ENCODE results near the gene C2CD3. TPM values are rescaled to one million over a fixed set of nuclear protein-coding genes. Genes with fewer than 3 reads are reported as not detected.
"Not testable (repeated sequence)": the region's sequence is repeated elsewhere in the genome, so short reads cannot be mapped to it uniquely, and the experiment has no call there.

The C2CD3 gene
- total and polyA plus RNA-seq, 2 donors, result 12.2 to 13.6 TPM

DNA sequence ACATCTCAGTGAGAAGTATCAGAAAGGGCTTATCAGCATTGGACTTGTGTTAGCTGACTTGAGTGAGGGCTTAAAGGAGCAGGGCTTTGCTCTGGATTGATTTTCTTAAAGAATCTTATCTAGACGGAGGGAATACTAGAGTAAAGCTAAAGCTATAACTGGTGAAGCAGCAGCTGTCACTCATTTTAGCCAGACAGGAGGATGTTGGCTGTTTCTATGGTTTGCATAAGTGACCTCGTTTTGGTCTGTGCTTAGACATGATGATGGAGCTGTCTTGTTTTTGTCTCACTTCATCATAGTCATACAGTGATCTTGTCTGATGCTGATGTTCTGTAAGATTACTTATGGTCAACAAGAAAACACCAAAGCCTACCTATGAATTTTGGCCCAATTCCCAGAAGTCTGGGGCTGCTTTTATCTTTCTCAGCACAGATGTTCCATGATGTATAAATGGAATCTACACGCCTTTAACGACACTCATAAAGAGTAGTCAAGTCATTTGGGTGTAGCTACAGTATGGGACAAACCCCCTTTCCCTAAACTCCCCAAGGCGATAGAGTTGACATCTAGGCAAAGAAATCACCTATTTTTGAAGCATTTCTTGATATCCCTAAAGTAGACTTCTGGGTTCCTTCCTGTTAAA is 84.4 kb downstream of the C2CD3 start:
- no peak for DNase-seq (ENCODE audit: low read depth in 6 of 9, low spot score in 9 of 9)
- peaks cover 20 to 45% of the 10 kb centered on the region in 2 donors for H3K36me3 ChIP-seq (ENCODE audit: control insufficient read depth in 2 of 2, insufficient read depth in 2 of 2, low read length in 1 of 2)
- no peak overlapping the region for H3K27ac ChIP-seq (ENCODE audit: low read depth in 1 of 2, low read length in 1 of 2)
- no peaks in the 10 kb centered on the region for H3K27me3 ChIP-seq (ENCODE audit: control insufficient read depth in 2 of 2, insufficient read depth in 1 of 2, low read length in 1 of 2)
- H3K4me1 ChIP-seq (ENCODE audit: control insufficient read depth in 2 of 2, insufficient read depth in 2 of 2, low read length in 2 of 2), result peaks cover 0 to 4% of the 10 kb centered on the region in 2 donors
- WGBS, result 93% methylated on average over 5 of the region's 5 CpGs
- no peak overlapping the region for H3K4me3 ChIP-seq (ENCODE audit: low read length in 2 of 2)
- H3K9me3 ChIP-seq (ENCODE audit: control insufficient read depth in 2 of 2, insufficient read depth in 1 of 2, low read length in 1 of 2), result no peaks in the 10 kb centered on the region

DNA sequence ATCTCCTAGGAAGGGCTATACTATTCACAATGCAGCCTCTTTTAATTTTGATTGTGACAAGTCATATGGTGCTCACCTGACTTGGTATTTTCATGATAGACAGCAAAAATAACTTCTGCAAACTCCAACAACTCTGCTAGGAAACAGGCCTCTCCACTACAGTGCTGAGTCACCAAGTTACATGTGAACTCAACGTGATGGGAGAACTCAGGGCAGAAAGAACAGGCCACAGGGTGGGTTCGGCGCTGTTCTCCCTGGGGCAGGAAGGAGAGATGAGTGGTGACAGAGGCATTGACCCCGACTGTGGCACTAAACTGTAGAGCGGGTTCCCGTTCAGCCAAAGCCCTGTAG is 85.3 kb downstream of the C2CD3 start:
- Histone ChIP-seq H3K36me3 (ENCODE audit: control insufficient read depth in 2 of 2, insufficient read depth in 2 of 2, low read length in 1 of 2) (peaks cover 16 to 42% of the 10 kb centered on the region in 2 donors), H3K27ac (ENCODE audit: low read depth in 1 of 2, low read length in 1 of 2) (no peak overlapping the region), H3K4me1 (ENCODE audit: control insufficient read depth in 2 of 2, insufficient read depth in 2 of 2, low read length in 2 of 2) (peaks cover 0 to 4% of the 10 kb centered on the region in 2 donors), H3K9me3 (ENCODE audit: control insufficient read depth in 2 of 2, insufficient read depth in 1 of 2, low read length in 1 of 2) (no peaks in the 10 kb centered on the region), H3K4me3 (ENCODE audit: low read length in 2 of 2) (no peak overlapping the region), H3K27me3 (ENCODE audit: control insufficient read depth in 2 of 2, insufficient read depth in 1 of 2, low read length in 1 of 2) (no peaks in the 10 kb centered on the region)
- DNase-seq (ENCODE audit: low read depth in 6 of 9, low spot score in 9 of 9), result no peak
- WGBS, result 52% methylated on average over 6 of the region's 6 CpGs

DNA sequence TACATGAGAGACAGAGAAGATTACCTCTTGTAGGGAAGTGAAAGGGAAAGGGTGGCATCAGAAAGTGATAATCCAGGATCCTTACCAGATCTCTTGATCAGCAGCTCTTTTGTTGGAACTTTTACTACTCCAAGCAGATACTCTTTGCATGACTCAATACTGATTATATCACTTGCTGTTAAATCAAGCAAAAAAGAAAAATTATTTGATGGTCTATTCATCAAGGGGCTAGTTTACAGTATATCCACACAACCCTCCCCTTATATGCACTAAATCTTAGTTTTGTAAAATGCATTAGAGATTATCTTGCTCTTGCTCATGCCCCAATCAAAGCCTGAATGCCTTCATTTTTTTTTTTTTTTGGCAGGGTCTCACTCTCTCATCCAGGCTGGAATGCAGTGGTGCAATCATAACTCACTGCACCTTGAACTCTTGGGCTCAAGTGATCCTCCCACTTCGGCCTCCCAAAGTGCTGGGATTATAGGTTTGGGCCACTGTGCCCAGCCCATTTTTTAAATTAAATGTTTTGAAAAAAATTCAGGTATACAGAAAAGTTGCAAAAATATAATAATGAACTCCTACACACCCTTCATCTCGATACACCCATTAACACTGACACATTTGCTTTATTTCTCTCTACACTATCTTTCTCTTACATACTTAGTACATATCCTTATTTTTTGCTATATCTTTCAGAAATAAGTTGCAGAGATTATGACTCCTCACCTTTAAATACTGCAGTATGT is 85.8 kb downstream of the C2CD3 start:
- Histone ChIP-seq H3K27ac (ENCODE audit: low read depth in 1 of 2, low read length in 1 of 2) (no peak overlapping the region), H3K9me3 (ENCODE audit: control insufficient read depth in 2 of 2, insufficient read depth in 1 of 2, low read length in 1 of 2) (no peaks in the 10 kb centered on the region), H3K27me3 (ENCODE audit: control insufficient read depth in 2 of 2, insufficient read depth in 1 of 2, low read length in 1 of 2) (no peaks in the 10 kb centered on the region), H3K4me1 (ENCODE audit: control insufficient read depth in 2 of 2, insufficient read depth in 2 of 2, low read length in 2 of 2) (peaks cover 0 to 2% of the 10 kb centered on the region in 2 donors), H3K36me3 (ENCODE audit: control insufficient read depth in 2 of 2, insufficient read depth in 2 of 2, low read length in 1 of 2) (peaks cover 14 to 37% of the 10 kb centered on the region in 2 donors), H3K4me3 (ENCODE audit: low read length in 2 of 2) (no peak overlapping the region)
- over 99% methylated on average over 2 of the region's 2 CpGs for WGBS
- no peak for DNase-seq (ENCODE audit: low read depth in 6 of 9, low spot score in 9 of 9)

DNA sequence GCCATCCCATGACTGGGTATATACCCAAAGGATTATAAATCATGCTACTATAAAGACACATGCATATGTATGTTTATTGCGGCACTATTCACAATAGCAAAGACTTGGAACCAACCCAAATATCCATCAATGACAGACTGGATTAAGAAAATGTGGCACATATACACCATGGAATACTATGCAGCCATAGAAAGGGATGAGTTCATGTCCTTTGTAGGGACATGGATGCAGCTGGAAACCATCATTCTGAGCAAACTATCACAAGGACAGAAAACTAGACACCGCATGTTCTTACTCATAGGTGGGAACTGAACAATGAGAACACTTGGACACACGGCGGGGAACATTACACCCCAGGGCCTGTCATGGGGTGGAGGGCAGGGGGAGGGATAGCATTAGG is 86.9 kb downstream of the C2CD3 start:
- H3K27me3 ChIP-seq (ENCODE audit: control insufficient read depth in 2 of 2, insufficient read depth in 1 of 2, low read length in 1 of 2); H3K4me3 ChIP-seq (ENCODE audit: low read length in 2 of 2); H3K27ac ChIP-seq (ENCODE audit: low read depth in 1 of 2, low read length in 1 of 2); H3K9me3 ChIP-seq (ENCODE audit: control insufficient read depth in 2 of 2, insufficient read depth in 1 of 2, low read length in 1 of 2); H3K4me1 ChIP-seq (ENCODE audit: control insufficient read depth in 2 of 2, insufficient read depth in 2 of 2, low read length in 2 of 2); DNase-seq (ENCODE audit: low read depth in 6 of 9, low spot score in 9 of 9): not testable (repeated sequence)
- WGBS, result 99% methylated on average over 4 of the region's 4 CpGs
- H3K36me3 ChIP-seq (ENCODE audit: control insufficient read depth in 2 of 2, insufficient read depth in 2 of 2, low read length in 1 of 2), result peaks cover 14 to 33% of the 10 kb centered on the region in 2 donors

DNA sequence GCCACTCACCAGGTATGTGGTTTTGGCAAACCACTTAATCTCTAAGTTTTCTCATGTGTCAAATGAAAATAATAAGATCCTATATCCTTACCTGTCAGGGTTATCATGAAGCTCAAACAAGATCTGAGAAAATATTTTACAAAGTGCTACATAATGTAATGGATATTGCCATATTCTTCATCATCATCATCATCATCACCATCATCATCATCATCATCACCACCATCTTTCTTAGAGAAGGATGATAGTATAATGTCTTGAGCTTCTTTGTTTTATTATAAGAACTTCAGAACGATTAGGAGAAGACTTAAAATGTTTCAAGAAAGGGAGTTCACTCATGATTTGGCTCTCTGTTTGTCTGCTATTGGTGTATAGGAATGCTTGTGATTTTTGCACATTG is 89.4 kb downstream of the C2CD3 start:
- Histone ChIP-seq H3K27ac (ENCODE audit: low read depth in 1 of 2, low read length in 1 of 2) (no peak overlapping the region), H3K4me1 (ENCODE audit: control insufficient read depth in 2 of 2, insufficient read depth in 2 of 2, low read length in 2 of 2) (no peaks in the 10 kb centered on the region), H3K36me3 (ENCODE audit: control insufficient read depth in 2 of 2, insufficient read depth in 2 of 2, low read length in 1 of 2) (peaks cover 24 to 44% of the 10 kb centered on the region in 2 donors), H3K4me3 (ENCODE audit: low read length in 2 of 2) (no peak overlapping the region), H3K27me3 (ENCODE audit: control insufficient read depth in 2 of 2, insufficient read depth in 1 of 2, low read length in 1 of 2) (no peaks in the 10 kb centered on the region), H3K9me3 (ENCODE audit: control insufficient read depth in 2 of 2, insufficient read depth in 1 of 2, low read length in 1 of 2) (no peaks in the 10 kb centered on the region)
- 95% methylated on average over 1 of the region's 1 CpG for WGBS
- DNase-seq (ENCODE audit: low read depth in 6 of 9, low spot score in 9 of 9), result no peak

DNA sequence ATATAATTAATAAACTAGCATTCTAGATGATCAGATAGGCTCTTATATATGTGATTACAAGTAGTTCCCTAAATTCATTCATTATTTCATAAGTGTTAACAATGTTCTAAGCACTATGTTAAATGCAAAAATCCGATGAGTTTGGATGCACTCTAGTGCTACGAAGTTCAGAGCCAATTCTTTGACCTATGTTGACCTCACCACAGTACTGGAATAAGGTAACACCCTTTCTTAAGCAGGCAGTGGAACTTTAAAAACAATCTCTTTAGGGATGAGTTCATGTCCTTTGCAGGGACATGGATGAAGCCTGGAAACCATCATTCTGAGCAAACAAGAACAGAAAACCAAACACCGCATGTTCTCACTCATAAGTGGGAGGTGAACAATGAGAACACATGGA is 93.6 kb downstream of the C2CD3 start:
- Histone ChIP-seq H3K27me3 (ENCODE audit: control insufficient read depth in 2 of 2, insufficient read depth in 1 of 2, low read length in 1 of 2) (no peaks in the 10 kb centered on the region), H3K27ac (ENCODE audit: low read depth in 1 of 2, low read length in 1 of 2) (no peak overlapping the region), H3K4me1 (ENCODE audit: control insufficient read depth in 2 of 2, insufficient read depth in 2 of 2, low read length in 2 of 2) (no peaks in the 10 kb centered on the region), H3K9me3 (ENCODE audit: control insufficient read depth in 2 of 2, insufficient read depth in 1 of 2, low read length in 1 of 2) (no peaks in the 10 kb centered on the region), H3K4me3 (ENCODE audit: low read length in 2 of 2) (no peak overlapping the region), H3K36me3 (ENCODE audit: control insufficient read depth in 2 of 2, insufficient read depth in 2 of 2, low read length in 1 of 2) (peaks cover 24 to 56% of the 10 kb centered on the region in 2 donors)
- no peak for DNase-seq (ENCODE audit: low read depth in 6 of 9, low spot score in 9 of 9)
- 97% methylated on average over 3 of the region's 3 CpGs for WGBS

DNA sequence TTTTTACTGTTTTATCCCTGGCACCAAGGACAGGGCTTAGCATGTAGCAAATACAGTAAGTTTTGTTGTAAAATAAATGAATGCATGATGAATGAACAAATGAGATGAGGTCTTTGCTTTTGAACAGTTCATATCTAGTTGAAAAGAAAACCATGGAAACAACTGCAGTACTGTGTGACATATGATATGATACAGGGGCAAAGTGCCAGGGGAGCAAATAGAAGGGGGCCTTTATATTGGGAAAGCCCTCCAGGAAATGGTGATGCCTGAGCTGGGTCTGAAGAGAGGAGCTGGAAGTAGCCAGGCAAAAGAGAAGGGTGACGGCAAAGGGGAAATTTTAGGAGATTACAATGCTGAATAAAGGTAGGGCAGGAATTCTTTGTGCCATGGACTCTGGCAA is 98.1 kb downstream of the C2CD3 start:
- Histone ChIP-seq H3K36me3 (ENCODE audit: control insufficient read depth in 2 of 2, insufficient read depth in 2 of 2, low read length in 1 of 2) (peaks cover 23 to 65% of the 10 kb centered on the region in 2 donors), H3K27ac (ENCODE audit: low read depth in 1 of 2, low read length in 1 of 2) (no peak overlapping the region), H3K4me3 (ENCODE audit: low read length in 2 of 2) (no peak overlapping the region), H3K9me3 (ENCODE audit: control insufficient read depth in 2 of 2, insufficient read depth in 1 of 2, low read length in 1 of 2) (no peaks in the 10 kb centered on the region), H3K4me1 (ENCODE audit: control insufficient read depth in 2 of 2, insufficient read depth in 2 of 2, low read length in 2 of 2) (no peaks in the 10 kb centered on the region), H3K27me3 (ENCODE audit: control insufficient read depth in 2 of 2, insufficient read depth in 1 of 2, low read length in 1 of 2) (no peaks in the 10 kb centered on the region)
- DNase-seq (ENCODE audit: low read depth in 6 of 9, low spot score in 9 of 9), result no peak
- WGBS, result 98% methylated on average over 1 of the region's 1 CpG

DNA sequence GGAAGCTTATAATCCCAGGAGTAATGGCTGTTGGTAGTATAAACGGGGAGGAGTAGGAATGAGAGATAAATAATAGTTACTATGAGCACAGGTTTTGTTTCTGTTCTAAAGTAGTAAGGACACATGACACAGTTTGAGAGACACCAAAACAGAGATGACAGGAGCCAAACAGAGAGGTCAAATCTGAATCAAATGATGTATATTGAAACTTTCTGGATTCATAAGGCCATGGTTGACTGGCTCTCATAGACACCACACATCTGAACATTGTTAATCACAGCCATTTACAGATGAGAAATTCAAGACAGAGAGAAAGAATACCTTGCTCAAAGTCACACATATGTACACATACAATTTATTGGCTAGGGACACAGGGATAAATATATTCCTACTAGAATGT is 98.5 kb downstream of the C2CD3 start:
- no peaks in the 10 kb centered on the region for H3K27me3 ChIP-seq (ENCODE audit: control insufficient read depth in 2 of 2, insufficient read depth in 1 of 2, low read length in 1 of 2)
- H3K36me3 ChIP-seq (ENCODE audit: control insufficient read depth in 2 of 2, insufficient read depth in 2 of 2, low read length in 1 of 2), result peaks cover 23 to 63% of the 10 kb centered on the region in 2 donors
- no peak overlapping the region for H3K27ac ChIP-seq (ENCODE audit: low read depth in 1 of 2, low read length in 1 of 2)
- H3K9me3 ChIP-seq (ENCODE audit: control insufficient read depth in 2 of 2, insufficient read depth in 1 of 2, low read length in 1 of 2), result no peaks in the 10 kb centered on the region
- DNase-seq (ENCODE audit: low read depth in 6 of 9, low spot score in 9 of 9), result no peak
- no peak overlapping the region for H3K4me3 ChIP-seq (ENCODE audit: low read length in 2 of 2)
- WGBS, result 97% methylated on average over 1 of the region's 1 CpG
- H3K4me1 ChIP-seq (ENCODE audit: control insufficient read depth in 2 of 2, insufficient read depth in 2 of 2, low read length in 2 of 2), result no peaks in the 10 kb centered on the region

DNA sequence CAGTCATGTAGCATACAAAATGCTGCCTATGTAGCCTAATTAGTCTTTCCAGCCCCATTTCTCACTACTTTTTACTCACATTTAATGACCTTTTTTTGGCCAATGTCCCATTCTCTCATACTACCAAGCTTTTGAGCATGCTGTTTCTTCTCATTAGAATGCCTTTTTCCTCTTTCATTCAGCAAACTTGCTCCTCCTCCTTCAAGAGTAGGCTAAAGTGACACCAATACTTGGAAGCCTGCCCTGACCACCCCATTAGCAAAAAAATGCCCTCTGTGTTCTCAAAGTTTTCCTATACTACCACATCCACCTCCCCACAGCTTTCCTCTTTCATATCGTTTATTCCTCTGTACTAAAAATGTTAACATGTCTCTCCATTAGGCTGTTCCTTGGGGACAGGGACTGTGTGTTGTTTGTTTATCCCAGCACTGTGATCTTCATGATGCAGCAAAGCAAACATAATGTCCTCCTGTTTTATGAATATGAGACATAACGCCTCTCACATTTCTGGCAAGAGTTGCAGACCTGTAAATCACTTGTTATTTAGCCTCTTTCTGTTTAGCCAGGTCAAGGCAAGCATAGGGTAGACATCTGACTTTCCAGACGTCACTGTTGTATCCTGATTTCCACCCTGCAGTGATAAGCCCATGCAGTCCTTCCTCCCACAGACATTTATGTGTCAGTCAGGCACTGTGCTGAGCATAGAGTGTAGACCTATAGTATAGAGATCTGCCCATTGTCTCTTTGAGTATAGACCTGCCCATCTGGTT is 99.9 kb downstream of the C2CD3 start:
- DNase-seq (ENCODE audit: low read depth in 6 of 9, low spot score in 9 of 9), result no peak
- Histone ChIP-seq H3K9me3 (ENCODE audit: control insufficient read depth in 2 of 2, insufficient read depth in 1 of 2, low read length in 1 of 2) (no peaks in the 10 kb centered on the region), H3K36me3 (ENCODE audit: control insufficient read depth in 2 of 2, insufficient read depth in 2 of 2, low read length in 1 of 2) (peaks cover 23 to 54% of the 10 kb centered on the region in 2 donors), H3K4me1 (ENCODE audit: control insufficient read depth in 2 of 2, insufficient read depth in 2 of 2, low read length in 2 of 2) (no peaks in the 10 kb centered on the region), H3K27ac (ENCODE audit: low read depth in 1 of 2, low read length in 1 of 2) (no peak overlapping the region), H3K27me3 (ENCODE audit: control insufficient read depth in 2 of 2, insufficient read depth in 1 of 2, low read length in 1 of 2) (no peaks in the 10 kb centered on the region), H3K4me3 (ENCODE audit: low read length in 2 of 2) (no peak overlapping the region)
- WGBS, result 95% methylated on average over 3 of the region's 3 CpGs
